ENCODE data around the gene SH3TC2.

SH3TC2 gene

GRCh38 chr5:148967783-148968182, 95.1 kb downstream of the SH3TC2 start:
- DNase-seq: no peak

GRCh38 chr5:148966938-148967337, 95.9 kb downstream of the SH3TC2 start:
- no peak for DNase-seq

GRCh38 chr5:148966348-148966747, 96.5 kb downstream of the SH3TC2 start:
- no peak for DNase-seq

- no peak for DNase-seq
These were observed 97.2 kb downstream of the SH3TC2 start for GRCh38 chr5:148965511-148966265.

- DNase-seq: no peak
These were observed 99.2 kb downstream of the SH3TC2 start for GRCh38 chr5:148963664-148964063.

- DNase-seq: no peak
These were observed 100.0 kb downstream of the SH3TC2 start for GRCh38 chr5:148962761-148963324.

GRCh38 chr5:148962200-148962550, 100.7 kb downstream of the SH3TC2 start:
- DNase-seq: no peak

GRCh38 chr5:148961261-148962199, 101.3 kb downstream of the SH3TC2 start:
- DNase-seq: no peak

GRCh38 chr5:148960070-148960769, 102.6 kb downstream of the SH3TC2 start:
- no peak for DNase-seq

GRCh38 chr5:148957591-148958202, 105.2 kb downstream of the SH3TC2 start:
- peak in 4 of 5 experiments; percentile 5 to 37 (median 13) for DNase-seq

- DNase-seq: no peak
These were observed 106.1 kb downstream of the SH3TC2 start for GRCh38 chr5:148956477-148957385.
